Dedifferentiated amniotic fluid mesenchymal stem cell (primary cell): Measurements from ENCODE around the gene MUC4.

Source experiments
- DNase-seq: peaks from one replicate; pipeline ENCODE4 v3.0.0-alpha.2; 2016; ENCODE audit errors: extremely low spot score

MUC4 gene

GRCh38 chr3:195811756-195812155 lies at the start of gene MUC4:
Gene MUC4, minus strand, starts transcription at chr3:195811929. Its CDS starts 112 bp downstream, at chr3:195811817.
- no peak for DNase-seq

GRCh38 chr3:195860456-195860855 lies 48.7 kb upstream of the MUC4 start:
- no peak for DNase-seq

- DNase-seq, result no peak
These were observed 48.2 kb upstream of the MUC4 start for GRCh38 chr3:195859846-195860411.

GRCh38 chr3:195859061-195859845 lies 47.5 kb upstream of the MUC4 start:
- peak; percentile 74 for DNase-seq

- no peak for DNase-seq
These were observed 44.8 kb upstream of the MUC4 start for GRCh38 chr3:195856410-195857084.

- no peak for DNase-seq
These were observed 44.0 kb upstream of the MUC4 start for GRCh38 chr3:195855471-195856409.

GRCh38 chr3:195854628-195855294 lies 43.0 kb upstream of the MUC4 start:
- DNase-seq, result no peak

GRCh38 chr3:195853996-195854395 lies 42.3 kb upstream of the MUC4 start:
- DNase-seq, result no peak

GRCh38 chr3:195853036-195853435 lies 41.3 kb upstream of the MUC4 start:
- DNase-seq, result no peak

GRCh38 chr3:195850857-195851543 lies 39.3 kb upstream of the MUC4 start:
- DNase-seq, result peak; percentile 92

- no peak for DNase-seq
These were observed 37.8 kb upstream of the MUC4 start for GRCh38 chr3:195849322-195850074.

- no peak for DNase-seq
These were observed 35.6 kb upstream of the MUC4 start for GRCh38 chr3:195847055-195847950.

GRCh38 chr3:195845483-195845882 lies 33.8 kb upstream of the MUC4 start:
- DNase-seq, result no peak

GRCh38 chr3:195844671-195845218 lies 33.0 kb upstream of the MUC4 start:
- no peak for DNase-seq

- DNase-seq, result no peak
These were observed 27.7 kb upstream of the MUC4 start for GRCh38 chr3:195839260-195840010.

GRCh38 chr3:195838714-195839113 lies 27.0 kb upstream of the MUC4 start:
- DNase-seq, result no peak

- no peak for DNase-seq
These were observed 24.9 kb upstream of the MUC4 start for GRCh38 chr3:195836476-195837135.
